Stimulated activated CD4-positive, alpha-beta T cell treated with anti-CD3 and anti-CD28 coated beads, Interleukin-2, amount 100 ng/mL, for 48 hours (primary cell): Measurements from ENCODE around the gene MT1M.

ENCODE experiments used
- DNase-seq, 2 donors: peaks; one replicate each; pipeline ENCODE4 v3.0.0-alpha.2; 2020

The MT1M gene

DNA sequence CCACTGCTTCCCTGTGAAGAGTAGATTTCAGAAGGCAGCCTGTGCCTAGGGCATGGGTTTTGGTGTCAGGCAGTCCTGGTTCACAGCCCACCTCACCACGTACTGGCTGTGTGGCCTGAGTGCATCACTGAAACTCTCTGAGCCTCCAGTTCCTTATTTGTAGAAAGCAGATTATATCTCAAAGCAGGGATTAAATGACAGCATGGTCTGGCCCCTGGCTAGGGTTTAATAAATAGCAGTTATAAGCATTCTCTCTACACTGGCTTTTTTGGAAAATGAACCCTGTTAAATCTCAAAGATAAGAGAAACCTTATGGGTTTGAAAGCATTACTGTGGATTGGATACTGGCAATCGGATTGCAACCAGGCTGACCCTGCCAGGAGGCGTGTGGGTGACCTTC is 2.9 kb upstream of the MT1M start:
- DNase-seq, result no peak

- DNase-seq, result no peak
Measured at GRCh38 chr16:56630134-56630533, 2.3 kb upstream of the MT1M start.

DNA sequence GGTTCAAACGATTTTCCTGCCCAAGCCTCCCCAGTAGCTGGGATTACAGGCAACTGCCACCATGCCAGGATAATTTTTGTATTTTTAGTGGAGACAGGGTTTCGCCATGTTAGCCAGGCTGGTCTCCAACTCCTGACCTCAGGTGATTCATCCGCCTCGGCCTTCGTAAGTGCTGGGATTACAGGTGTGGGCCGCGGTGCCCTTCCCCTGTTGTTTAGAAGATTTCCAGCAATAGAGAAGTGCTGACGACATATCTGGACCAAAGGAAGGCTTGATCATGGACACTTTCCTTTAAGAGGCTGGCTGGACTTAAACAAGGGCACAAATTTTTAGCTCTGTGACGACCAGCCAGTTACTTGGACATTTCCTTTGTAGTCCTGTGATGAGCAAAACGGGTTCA is 1.3 kb upstream of the MT1M start:
- no peak for DNase-seq

DNA sequence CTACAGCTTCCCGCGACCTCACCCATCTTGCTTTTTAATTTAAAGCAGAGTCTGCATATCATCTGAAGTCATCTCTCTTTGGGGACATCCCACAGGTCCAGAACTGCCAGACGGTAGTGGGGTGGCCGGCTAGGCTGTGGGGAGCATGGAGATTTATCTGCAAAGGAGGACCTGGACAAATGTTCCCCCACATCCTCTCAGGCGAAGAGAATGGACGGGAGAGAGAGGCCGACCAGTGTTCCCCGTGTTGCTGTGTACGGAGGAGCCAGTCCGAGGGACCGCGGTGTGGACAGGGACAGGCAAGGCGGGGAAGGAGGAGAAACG is 665 bp upstream of the MT1M start:
- DNase-seq, result no peak

DNA sequence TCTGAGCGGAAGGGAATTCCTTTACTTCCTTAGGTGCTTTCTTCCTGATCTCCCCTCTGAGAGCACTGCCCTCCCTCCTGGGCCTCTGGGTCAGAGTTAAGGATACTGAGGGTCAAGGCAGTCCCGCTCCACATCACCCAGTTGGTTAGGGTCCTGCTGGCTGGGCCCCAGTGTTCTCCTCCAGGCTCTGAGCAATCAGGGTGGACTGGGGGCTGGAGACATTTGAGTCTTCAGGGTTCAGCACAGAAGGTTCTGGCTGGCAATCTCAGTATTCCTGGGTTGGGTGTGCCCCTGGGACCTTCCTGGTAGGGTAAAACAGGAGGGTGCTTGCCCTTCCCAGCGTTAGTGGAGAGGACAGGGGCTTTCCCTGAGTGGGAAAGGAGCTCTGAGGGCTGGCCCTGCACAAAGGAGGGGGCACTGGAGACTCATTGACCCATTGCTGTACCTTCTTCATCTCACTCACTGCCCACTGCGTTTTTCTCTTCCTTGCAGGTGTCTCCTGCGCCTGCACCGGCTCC is 448 bp downstream of the MT1M start:
- no peak for DNase-seq

DNA sequence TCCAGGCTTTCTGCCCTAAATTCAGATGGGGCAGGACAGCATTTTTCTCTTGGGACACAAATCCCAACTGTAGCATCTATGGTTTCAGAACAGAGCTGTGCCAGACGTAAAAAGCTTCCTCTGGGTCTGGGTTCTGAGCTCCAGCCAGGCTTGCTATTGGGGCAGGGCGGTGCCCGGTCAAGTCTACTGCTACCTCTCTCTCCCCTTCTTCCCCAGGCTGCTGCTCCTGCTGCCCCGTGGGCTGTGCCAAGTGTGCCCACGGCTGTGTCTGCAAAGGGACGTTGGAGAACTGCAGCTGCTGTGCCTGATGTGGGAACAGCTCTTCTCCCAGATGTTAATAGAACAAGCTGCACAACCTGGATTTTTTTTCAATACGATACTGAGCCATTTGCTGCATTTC is 1.1 kb downstream of the MT1M start:
- no peak for DNase-seq

- no peak for DNase-seq
Measured at GRCh38 chr16:56634715-56635440, 2.4 kb downstream of the MT1M start.

DNA sequence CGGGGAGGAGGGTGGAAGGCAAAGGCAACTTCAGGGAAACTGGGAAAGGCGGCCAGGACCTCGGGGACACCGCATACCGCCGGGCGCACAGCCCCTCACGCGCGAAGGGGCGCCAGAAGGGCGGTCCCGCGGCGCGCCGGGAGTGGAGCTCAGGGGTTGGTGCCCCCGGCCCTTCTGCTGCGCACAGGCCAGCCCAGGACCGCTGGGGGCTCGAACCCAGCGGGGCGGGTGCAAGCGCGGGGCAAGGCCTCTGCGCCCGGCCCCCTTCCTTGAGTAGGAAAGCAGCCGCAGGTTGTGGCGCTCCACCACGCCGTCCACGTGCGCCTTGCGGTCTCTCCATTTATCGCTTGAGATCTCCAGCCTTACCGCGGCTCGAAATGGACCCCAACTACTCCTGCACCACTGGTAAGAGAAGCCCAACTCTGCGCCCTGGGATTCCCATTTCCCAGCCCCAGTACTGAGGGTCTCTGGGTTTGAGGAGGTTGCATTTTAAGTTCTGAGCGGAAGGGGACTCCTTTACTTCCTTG is 3.0 kb downstream of the MT1M start:
- no peak for DNase-seq

DNA sequence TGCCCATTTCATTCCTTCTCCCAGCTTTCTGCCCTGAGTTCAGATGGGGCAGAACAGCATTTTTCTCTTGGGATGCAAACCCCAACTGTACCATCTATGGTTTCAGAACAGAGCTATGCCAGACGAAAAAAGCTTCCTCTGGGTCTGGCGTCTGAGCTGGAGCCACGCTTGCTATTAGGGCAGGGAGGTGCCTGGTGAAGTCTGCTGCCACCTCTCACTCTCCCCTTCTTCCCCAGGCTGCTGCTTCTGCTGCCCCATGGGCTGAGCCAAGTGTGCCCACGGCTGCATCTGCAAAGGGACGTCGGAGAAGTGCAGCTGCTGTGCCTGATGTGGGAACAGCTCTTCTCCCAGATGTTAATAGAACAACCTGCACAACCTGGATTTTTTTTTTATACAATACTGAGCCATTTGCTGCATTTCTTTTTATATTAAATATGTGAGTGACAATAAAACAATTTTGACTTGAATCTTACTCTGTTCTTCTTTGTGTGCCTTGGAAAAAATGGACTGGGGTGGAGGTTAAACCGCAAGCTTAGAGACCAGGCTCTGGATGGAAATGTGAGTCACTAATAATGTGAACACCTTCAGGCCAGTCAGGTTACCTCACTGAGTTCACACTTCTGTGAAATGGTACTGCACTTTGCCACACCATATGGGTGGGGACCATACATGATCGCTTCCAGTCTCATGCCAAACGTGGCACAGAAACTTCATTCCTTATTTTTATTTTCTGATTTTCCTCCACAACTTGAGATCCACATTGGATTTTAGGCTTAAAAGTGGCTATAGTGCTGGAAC is 4.4 kb downstream of the MT1M start:
- no peak for DNase-seq

GRCh38 chr16:56637814-56638750 is 5.6 kb downstream of the MT1M start, which contains the start of gene MT1A:
Gene MT1A, plus strand, starts transcription at chr16:56638666. Its CDS starts 73 bp downstream, at chr16:56638739.
- no peak for DNase-seq

DNA sequence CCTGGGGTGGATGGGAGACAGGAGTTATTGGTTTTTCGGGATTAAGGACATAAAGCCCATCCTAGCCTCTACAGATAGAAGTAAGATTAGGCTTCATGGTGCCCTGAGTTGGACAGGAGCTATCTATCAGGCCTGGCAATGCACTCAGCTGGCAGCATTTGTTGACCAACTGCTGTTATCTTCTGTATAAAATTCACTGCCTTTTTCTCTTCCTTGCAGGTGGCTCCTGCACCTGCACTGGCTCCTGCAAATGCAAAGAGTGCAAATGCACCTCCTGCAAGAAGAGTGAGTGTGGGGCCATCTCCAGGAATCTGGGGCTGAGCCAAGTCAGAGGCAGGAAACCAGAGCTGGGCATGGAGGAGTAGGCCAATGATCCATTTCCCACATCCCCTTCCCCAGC is 6.6 kb downstream of the MT1M start:
- DNase-seq, result no peak

DNA sequence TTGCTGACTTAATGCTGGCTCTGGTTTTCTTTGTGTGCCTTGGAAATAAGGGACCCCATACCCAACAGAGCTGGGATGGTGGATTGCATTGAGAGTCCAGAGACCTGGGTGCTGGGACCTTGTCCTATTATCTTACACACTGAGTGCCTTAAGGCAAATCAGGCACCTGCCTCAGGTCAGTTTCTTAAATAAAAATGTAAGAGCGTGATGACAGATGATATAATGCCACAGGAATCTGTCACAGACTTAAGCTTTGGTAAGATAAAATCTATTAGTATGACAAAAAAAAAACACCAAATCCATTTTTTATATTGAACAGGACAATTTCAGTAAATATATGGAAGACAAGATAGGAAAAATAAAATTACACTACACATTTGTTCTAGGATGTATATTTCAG is 7.6 kb downstream of the MT1M start:
- DNase-seq, result no peak

DNA sequence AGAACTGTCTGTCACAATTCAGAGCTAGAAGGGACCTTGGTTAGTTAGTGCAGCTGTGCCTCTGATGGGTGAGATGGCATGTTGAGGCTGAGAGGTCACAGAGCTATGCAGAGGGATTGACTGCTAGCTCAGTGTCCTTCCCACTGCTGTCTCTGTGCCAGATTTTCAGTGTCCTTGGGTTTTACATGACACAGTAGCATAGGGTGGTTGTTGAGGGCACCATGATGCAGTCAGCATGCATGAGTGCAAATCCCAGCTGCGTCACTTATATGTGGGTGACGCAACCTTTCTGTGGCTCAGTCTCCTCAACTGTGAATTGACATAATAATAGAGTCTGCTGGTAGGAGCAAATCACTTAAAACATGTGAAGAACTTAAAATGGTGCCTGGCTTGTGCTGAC is 8.7 kb downstream of the MT1M start:
- no peak for DNase-seq

GRCh38 chr16:56643080-56643778 is 10.8 kb downstream of the MT1M start:
- DNase-seq, result peak; percentile 70 to 74

GRCh38 chr16:56643833-56644232 is 11.4 kb downstream of the MT1M start:
- no peak for DNase-seq

DNA sequence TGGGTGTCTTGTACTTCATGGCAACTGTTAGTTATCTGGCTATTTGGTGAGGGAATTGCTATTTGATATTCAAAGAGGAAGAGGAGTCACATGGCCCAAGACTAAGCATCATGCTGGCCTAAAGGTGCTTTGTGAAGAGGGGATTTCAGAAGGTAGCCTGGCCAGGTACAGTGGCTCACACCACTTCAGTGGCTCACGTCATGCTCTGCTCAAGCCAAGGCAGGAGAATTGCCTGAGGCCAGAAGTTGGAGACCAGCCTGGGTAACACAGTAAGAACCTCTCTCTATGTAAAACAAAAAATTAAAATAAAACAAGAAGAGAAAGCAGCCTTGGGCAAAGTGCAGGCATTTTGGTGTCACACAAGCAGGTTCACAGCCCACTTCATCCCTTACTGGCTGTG is 12.9 kb downstream of the MT1M start:
- DNase-seq, result no peak

DNA sequence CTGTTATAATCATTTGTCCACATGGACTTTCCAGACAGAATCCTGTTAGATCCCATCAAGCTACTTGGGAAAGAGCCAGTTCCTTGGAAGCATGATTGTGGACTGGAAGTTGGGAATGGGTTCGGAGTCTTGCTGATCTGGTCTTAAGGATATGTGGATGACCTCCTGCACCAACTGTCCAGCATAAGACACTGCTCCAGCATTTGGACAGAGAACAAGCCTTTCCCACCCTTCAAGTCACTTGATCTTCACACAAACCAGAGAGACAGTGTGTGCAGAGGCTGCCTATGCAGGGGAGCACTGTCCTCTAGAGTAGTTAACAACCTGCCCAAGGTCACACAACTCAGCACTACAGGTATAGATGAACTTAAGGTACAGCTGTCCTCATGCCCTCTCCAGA is 13.4 kb downstream of the MT1M start:
- DNase-seq, result no peak

DNA sequence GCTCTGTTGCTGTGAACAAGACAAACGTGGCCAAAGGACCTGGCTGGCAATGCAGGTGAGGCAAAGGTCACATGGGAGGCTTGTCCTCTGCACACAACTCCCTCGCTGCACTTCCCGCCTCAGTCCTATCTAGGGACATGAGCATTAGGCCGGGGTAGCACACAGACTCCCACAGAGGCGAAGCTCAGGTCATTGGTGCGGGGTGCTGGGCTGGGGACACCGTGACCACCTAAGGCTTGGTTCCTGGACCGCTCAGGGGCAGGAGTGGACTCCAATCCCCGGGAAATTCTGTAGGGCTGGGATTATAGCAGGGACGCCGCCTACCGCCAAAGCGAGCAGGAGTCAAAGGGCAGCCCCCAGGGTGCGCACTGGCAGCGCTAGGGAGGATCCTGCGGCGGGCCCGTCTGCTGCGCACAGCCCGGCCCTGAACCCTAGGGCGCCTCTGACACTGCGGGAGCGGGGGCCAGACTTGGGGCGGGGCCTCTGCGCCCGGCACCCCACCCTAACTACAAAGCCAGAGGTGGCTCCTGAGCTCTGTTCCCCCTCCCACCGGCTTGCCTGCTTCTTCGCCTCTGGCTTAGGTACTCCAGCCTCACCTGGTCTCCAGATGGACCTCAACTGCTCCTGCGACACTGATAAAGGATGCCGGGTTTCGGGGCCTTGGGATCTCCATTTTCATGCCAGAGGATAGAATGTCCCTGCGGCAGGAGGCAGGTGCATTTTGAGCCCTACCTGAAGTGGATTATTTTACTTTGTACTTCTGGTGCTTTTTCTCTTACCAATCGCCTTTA is 15.4 kb downstream of the MT1M start:
- no peak for DNase-seq

DNA sequence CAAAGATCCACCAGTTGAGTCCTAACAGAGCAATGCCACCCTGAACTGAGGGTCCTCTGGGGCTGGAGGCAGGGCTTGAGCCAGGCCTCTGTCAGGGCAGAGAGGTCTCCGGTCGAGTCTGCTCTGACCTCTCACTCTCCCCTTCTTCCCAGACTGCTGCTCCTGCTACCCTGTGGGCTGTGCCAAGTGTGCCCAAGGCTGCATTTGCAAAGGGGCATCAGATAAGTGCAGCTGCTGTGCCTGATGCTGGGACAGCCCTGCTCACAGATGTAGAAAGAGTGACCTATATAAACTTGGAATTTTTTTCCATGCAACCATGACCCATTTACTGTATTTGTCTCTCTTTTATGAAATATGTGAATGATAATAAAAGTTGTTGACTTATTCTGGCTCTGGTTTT is 16.8 kb downstream of the MT1M start:
- DNase-seq, result no peak

DNA sequence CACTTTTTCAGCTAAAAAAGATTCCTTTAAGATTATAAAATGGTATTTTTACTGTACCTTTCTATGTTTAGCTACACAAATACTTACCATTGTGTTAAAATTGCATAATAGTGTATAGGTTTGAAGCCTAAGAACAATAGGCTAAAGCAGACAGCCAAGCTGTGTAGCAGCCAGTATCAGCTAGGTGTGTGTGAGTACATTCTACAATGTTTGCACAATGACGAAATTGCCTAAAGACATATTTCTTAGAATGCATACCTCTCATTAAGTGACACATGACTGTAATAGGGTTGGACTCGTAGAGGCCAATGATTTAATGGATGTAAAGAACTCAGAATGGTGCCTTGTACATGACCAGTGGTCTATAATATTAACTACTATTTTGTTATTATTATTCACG is 17.4 kb downstream of the MT1M start:
- no peak for DNase-seq

- no peak for DNase-seq
Measured at GRCh38 chr16:56651586-56651985, 19.1 kb downstream of the MT1M start, which contains the start of gene MT1B. Gene MT1B, plus strand, starts transcription at chr16:56651886. Its CDS starts 68 bp downstream, at chr16:56651954.
